Measurements from ENCODE around the gene GRHL1.

The GRHL1 gene

GRCh38 chr2:9939587-9940485 lies 11.7 kb upstream of the GRHL1 start:
- no peak for DNase-seq (ENCODE audit: low spot score)
- TF ChIP-seq, protein P1, sequence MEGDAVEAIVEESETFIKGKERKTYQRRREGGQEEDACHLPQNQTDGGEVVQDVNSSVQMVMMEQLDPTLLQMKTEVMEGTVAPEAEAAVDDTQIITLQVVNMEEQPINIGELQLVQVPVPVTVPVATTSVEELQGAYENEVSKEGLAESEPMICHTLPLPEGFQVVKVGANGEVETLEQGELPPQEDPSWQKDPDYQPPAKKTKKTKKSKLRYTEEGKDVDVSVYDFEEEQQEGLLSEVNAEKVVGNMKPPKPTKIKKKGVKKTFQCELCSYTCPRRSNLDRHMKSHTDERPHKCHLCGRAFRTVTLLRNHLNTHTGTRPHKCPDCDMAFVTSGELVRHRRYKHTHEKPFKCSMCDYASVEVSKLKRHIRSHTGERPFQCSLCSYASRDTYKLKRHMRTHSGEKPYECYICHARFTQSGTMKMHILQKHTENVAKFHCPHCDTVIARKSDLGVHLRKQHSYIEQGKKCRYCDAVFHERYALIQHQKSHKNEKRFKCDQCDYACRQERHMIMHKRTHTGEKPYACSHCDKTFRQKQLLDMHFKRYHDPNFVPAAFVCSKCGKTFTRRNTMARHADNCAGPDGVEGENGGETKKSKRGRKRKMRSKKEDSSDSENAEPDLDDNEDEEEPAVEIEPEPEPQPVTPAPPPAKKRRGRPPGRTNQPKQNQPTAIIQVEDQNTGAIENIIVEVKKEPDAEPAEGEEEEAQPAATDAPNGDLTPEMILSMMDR (IDR thresholded peaks at IDR 0.05; ENCODE audit: extremely low read depth, insufficient read depth, missing control alignments): no peak
- in situ Hi-C loops (cut with MboI; ENCODE audit: low pct_unique_long_range_greater_than_20kb, low sequenced_read_pairs, unreplicated experiment): no loop called here

DNA sequence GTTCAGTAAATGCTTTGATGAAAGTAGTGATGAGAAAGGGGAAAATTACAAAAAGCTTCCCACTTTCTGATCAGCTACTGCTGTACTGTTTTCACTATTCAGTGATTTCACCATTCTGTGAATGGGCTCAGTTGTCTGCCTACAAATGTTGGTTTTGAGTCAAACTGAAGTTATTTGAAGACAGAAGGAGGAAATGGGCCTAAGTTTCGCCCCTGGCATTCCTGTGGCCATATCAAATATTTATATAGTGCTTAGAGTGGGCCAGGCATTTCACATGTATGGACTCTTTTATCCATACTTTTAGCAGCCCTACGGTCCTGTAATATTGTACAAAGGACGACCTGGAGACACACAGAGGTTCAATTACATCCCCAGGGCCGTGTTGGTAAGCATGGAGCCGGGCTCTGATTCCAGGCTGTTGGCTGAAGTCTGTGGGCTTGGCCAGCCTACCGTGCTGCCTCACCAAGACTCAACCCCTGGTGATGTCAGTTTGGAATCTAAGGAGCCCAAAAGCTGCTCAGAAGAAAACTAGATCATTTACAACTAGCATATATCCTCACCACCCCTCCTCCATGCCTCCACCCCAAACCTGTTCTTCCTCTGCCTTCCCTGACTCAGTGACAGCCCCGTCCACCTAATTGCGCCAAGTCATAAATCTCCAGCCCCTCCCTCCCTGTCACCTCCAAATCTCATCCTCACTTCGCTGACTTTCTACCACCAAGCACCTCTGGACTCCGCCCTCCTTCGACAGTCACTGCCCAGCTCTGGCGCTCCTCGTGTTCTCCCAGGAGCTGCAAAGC lies 10.1 kb upstream of the GRHL1 start:
- no peak for DNase-seq (ENCODE audit: low spot score)
- in situ Hi-C loops (cut with MboI; ENCODE audit: low pct_unique_long_range_greater_than_20kb, low sequenced_read_pairs, unreplicated experiment): no loop called here
- TF ChIP-seq, protein P1 (IDR thresholded peaks at IDR 0.05; ENCODE audit: extremely low read depth, insufficient read depth, missing control alignments): no peak

GRCh38 chr2:9941996-9942390 lies 9.5 kb upstream of the GRHL1 start:
- TF ChIP-seq, protein P1 (IDR thresholded peaks at IDR 0.05; ENCODE audit: extremely low read depth, insufficient read depth, missing control alignments): no peak
- in situ Hi-C loops (cut with MboI; ENCODE audit: low pct_unique_long_range_greater_than_20kb, low sequenced_read_pairs, unreplicated experiment): no loop called here

DNA sequence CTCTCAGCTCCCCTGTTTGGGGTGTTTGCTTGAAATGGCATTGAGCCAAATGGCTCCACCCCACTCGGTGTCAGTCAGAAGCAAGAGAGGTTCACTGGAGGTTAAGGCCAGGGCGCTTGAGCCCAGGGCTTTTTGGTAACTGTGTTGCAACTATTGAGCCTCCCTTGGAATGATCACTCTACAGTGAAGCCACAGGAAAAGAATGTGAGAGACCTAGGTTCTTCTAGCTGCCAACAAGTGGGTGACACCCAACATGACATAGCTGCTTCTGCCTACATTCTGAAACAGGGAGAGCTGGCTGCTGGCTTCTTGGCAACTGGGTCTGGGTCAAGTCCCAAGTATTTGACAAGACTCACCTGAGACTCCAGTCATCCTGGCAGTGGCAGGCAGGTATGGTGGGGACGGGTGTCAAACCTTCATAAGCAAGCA lies 7.1 kb upstream of the GRHL1 start:
- in situ Hi-C loops (cut with MboI; ENCODE audit: low pct_unique_long_range_greater_than_20kb, low sequenced_read_pairs, unreplicated experiment): no loop called here
- TF ChIP-seq, protein P1 (IDR thresholded peaks at IDR 0.05; ENCODE audit: extremely low read depth, insufficient read depth, missing control alignments): no peak
- DNase-seq (ENCODE audit: low spot score): no peak

More at GRCh38 chr2:9941996-9942390, 9.5 kb upstream of the GRHL1 start:
- no peak for DNase-seq (ENCODE audit: low spot score)

DNA sequence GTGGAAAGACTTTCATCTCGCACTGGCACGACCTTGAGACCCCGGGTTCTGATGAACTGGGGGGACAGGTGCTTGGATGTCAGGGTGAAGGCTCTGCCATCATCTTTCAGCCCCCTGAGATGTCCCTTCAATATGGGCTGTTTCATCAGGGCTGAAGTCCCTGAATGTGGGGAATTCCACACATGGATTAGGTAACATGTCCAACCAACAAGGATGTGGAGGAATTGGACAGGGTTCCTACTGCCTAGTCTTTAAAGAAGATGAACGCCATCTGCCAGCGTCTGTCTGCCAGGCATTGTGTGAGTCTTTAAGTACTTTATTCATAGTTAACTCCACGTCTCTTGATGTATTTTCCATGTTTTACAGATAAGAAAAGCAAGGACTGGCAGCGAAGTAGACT lies 5.9 kb upstream of the GRHL1 start:
- in situ Hi-C loops (cut with MboI; ENCODE audit: low pct_unique_long_range_greater_than_20kb, low sequenced_read_pairs, unreplicated experiment): no loop called here
- TF ChIP-seq, protein P1 (IDR thresholded peaks at IDR 0.05; ENCODE audit: extremely low read depth, insufficient read depth, missing control alignments): no peak
- DNase-seq (ENCODE audit: low spot score): no peak

- TF ChIP-seq, protein P1 (IDR thresholded peaks at IDR 0.05; ENCODE audit: extremely low read depth, insufficient read depth, missing control alignments): no peak
- no peak for DNase-seq (ENCODE audit: low spot score)
- in situ Hi-C loops (cut with MboI; ENCODE audit: low pct_unique_long_range_greater_than_20kb, low sequenced_read_pairs, unreplicated experiment): no loop called here
Measured at GRCh38 chr2:9946076-9946475, 5.4 kb upstream of the GRHL1 start.

Data from GM13977 (cell line).